Measurements from ENCODE around the gene TTL. TPM values are rescaled to one million over a fixed set of nuclear protein-coding genes. Genes with fewer than 3 reads are reported as not detected.
"Not testable (repeated sequence)": the region's sequence is repeated elsewhere in the genome, so short reads cannot be mapped to it uniquely, and the experiment has no call there.

The TTL gene
- total and polyA plus RNA-seq, 2 donors from 2014 or later = 11.1 to 23.5 TPM

GRCh38 chr2:112444256-112444655 is 37.7 kb upstream of the TTL start:
- H3K4me1 ChIP-seq (ENCODE audit: control insufficient read depth in 2 of 3, insufficient read depth in 2 of 3, low read depth in 1 of 3, low read length in 3 of 3); H3K27ac ChIP-seq (ENCODE audit: low read depth in 2 of 2, low read length in 2 of 2); DNase-seq; H3K9ac ChIP-seq (ENCODE audit: low read length in 3 of 3); intact Hi-C loops (cut with DNase I); FAIRE-seq; H3K9me3 ChIP-seq (ENCODE audit: control insufficient read depth in 2 of 3, insufficient read depth in 1 of 3, low read length in 3 of 3); H3K4me3 ChIP-seq (ENCODE audit: low read length in 3 of 3); H3K36me3 ChIP-seq (ENCODE audit: control insufficient read depth in 2 of 3, insufficient read depth in 3 of 3, low read length in 3 of 3); H3K27me3 ChIP-seq (ENCODE audit: control insufficient read depth, insufficient read depth, low read length): not testable (repeated sequence)

DNA sequence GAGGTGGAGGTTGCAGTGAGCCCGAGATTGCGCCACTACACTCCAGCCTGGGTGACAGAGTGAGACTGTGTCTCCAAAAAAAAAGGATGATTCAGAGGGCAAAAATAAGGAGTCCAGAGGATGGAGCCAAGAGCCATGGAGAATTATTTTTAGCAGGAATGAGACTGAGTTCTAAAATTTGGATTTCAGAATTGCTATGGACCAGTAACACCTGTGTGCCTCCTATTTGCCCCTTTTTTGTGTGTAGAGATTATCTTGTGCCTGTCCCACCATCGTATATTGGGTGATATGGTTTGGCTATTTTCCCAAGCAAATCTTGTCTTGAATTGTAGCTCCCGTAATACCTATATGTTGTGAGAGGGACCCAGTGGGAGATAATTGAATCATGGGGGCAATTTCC is 32.1 kb upstream of the TTL start:
- Histone ChIP-seq H3K4me3 (ENCODE audit: low read length in 3 of 3) (no peak overlapping the region), H3K27ac (ENCODE audit: low read depth in 2 of 2, low read length in 2 of 2) (no peak overlapping the region), H3K9me3 (ENCODE audit: control insufficient read depth in 2 of 3, insufficient read depth in 1 of 3, low read length in 3 of 3) (peaks cover 0 to 3% (median 2%) of the 10 kb centered on the region in 3 donors), H3K4me1 (ENCODE audit: control insufficient read depth in 2 of 3, insufficient read depth in 2 of 3, low read depth in 1 of 3, low read length in 3 of 3) (no peaks in the 10 kb centered on the region), H3K36me3 (ENCODE audit: control insufficient read depth in 2 of 3, insufficient read depth in 3 of 3, low read length in 3 of 3) (no peaks in the 10 kb centered on the region), H3K27me3 (ENCODE audit: control insufficient read depth, insufficient read depth, low read length) (no peaks in the 10 kb centered on the region), H3K9ac (ENCODE audit: low read length in 3 of 3) (no peak overlapping the region)
- DNase-seq (no peak), FAIRE-seq (no peak)
- TF ChIP-seq, protein P1, sequence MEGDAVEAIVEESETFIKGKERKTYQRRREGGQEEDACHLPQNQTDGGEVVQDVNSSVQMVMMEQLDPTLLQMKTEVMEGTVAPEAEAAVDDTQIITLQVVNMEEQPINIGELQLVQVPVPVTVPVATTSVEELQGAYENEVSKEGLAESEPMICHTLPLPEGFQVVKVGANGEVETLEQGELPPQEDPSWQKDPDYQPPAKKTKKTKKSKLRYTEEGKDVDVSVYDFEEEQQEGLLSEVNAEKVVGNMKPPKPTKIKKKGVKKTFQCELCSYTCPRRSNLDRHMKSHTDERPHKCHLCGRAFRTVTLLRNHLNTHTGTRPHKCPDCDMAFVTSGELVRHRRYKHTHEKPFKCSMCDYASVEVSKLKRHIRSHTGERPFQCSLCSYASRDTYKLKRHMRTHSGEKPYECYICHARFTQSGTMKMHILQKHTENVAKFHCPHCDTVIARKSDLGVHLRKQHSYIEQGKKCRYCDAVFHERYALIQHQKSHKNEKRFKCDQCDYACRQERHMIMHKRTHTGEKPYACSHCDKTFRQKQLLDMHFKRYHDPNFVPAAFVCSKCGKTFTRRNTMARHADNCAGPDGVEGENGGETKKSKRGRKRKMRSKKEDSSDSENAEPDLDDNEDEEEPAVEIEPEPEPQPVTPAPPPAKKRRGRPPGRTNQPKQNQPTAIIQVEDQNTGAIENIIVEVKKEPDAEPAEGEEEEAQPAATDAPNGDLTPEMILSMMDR (IDR thresholded peaks at IDR 0.05; ENCODE audit: borderline replicate concordance, extremely low read depth, insufficient read depth) = no peak
- intact Hi-C loops (cut with DNase I) = no loop called here

GRCh38 chr2:112451317-112451716 is 30.6 kb upstream of the TTL start:
- TF ChIP-seq, protein P1 (IDR thresholded peaks at IDR 0.05; ENCODE audit: borderline replicate concordance, extremely low read depth, insufficient read depth) = no peak
- Histone ChIP-seq H3K36me3 (ENCODE audit: control insufficient read depth in 2 of 3, insufficient read depth in 3 of 3, low read length in 3 of 3) (no peaks in the 10 kb centered on the region), H3K9me3 (ENCODE audit: control insufficient read depth in 2 of 3, insufficient read depth in 1 of 3, low read length in 3 of 3) (peaks cover 0 to 3% (median 2%) of the 10 kb centered on the region in 3 donors), H3K9ac (ENCODE audit: low read length in 3 of 3) (no peak overlapping the region), H3K27me3 (ENCODE audit: control insufficient read depth, insufficient read depth, low read length) (no peaks in the 10 kb centered on the region), H3K4me1 (ENCODE audit: control insufficient read depth in 2 of 3, insufficient read depth in 2 of 3, low read depth in 1 of 3, low read length in 3 of 3) (no peaks in the 10 kb centered on the region), H3K27ac (ENCODE audit: low read depth in 2 of 2, low read length in 2 of 2) (no peak overlapping the region), H3K4me3 (ENCODE audit: low read length in 3 of 3) (no peak overlapping the region)
- no peak for DNase-seq
- intact Hi-C loops (cut with DNase I) = no loop called here
- no peak for FAIRE-seq

DNA sequence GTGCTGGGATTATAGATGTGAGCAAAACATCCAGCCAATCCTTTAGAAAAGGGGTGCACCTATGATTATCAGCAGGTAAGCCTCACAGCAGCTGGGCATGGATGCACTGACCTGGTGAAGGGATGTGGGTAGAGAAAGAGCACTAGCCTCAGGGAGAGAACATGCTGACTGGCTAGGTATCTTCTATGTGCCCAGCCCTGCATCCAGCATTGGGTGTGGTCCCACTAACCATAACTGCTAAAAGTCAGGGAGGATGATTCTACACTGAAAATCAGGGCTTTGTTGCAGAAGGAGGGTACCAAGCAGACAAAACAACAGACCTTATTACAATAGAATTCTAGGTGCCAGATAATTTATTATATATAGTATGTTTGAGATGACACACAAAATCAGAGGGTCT is 27.4 kb upstream of the TTL start:
- Histone ChIP-seq H3K9me3 (ENCODE audit: control insufficient read depth in 2 of 3, insufficient read depth in 1 of 3, low read length in 3 of 3) (peaks cover 0 to 3% (median 2%) of the 10 kb centered on the region in 3 donors), H3K27me3 (ENCODE audit: control insufficient read depth, insufficient read depth, low read length) (no peaks in the 10 kb centered on the region), H3K36me3 (ENCODE audit: control insufficient read depth in 2 of 3, insufficient read depth in 3 of 3, low read length in 3 of 3) (no peaks in the 10 kb centered on the region), H3K4me1 (ENCODE audit: control insufficient read depth in 2 of 3, insufficient read depth in 2 of 3, low read depth in 1 of 3, low read length in 3 of 3) (no peaks in the 10 kb centered on the region), H3K27ac (ENCODE audit: low read depth in 2 of 2, low read length in 2 of 2) (no peak overlapping the region), H3K4me3 (ENCODE audit: low read length in 3 of 3) (no peak overlapping the region), H3K9ac (ENCODE audit: low read length in 3 of 3) (no peak overlapping the region)
- DNase-seq (no peak), FAIRE-seq (no peak)
- intact Hi-C loops (cut with DNase I) = no loop called here
- TF ChIP-seq, protein P1 (IDR thresholded peaks at IDR 0.05; ENCODE audit: borderline replicate concordance, extremely low read depth, insufficient read depth) = no peak
